HepG2 (cell line): Measurements from ENCODE around the gene TMBIM6. TPM values are rescaled to one million over a fixed set of nuclear protein-coding genes. Genes with fewer than 3 reads are reported as not detected.

Source experiments
- ATAC-seq: fragments of 200-7000 bp; cut with Tn5 transposase; 3 replicates; pipeline ENCODE4 v1.9.1; 2020; ENCODE audit warnings: mild to moderate bottlenecking, moderate library complexity
- BruUV-seq: library from RNA; stranded (reverse); fragments of 400-500 nt; replicated peaks from 2 replicates; lab custom pipeline; 2021; lab: Mats Ljungman, UMichigan
- CTCF ChIA-PET: fragments of 300-600 bp; formaldehyde crosslinking; extraction: SDS; loops from one replicate; lab custom pipeline; 2021; ENCODE audit warnings: low total read pairs, inconsistent platforms, low intra/inter-chr PET ratio; lab: Yijun Ruan, JAX
- POLR2A ChIA-PET: fragments of 350-600 bp; sonication (Branson Sonifier 250); formaldehyde crosslinking; loops from one replicate; lab custom pipeline; 2020; ENCODE audit warnings: antibody characterized with exemption, inconsistent platforms; lab: Yijun Ruan, JAX
- DNase-seq: peaks from one replicate; pipeline ENCODE4 v3.0.0-alpha.2; 2015; ENCODE audit warnings: low spot score
- FAIRE-seq: peaks from 3 replicates; lab custom pipeline; 2011; peaks lifted over from hg19 to GRCh38; lab: Jason Lieb, UNC
- H2AFZ ChIP-seq: one replicate; pipeline ENCODE4 v1.6.1; 2011; ENCODE audit warnings: low read length, inconsistent platforms
- H3K27ac ChIP-seq: fragments of 300-600 bp; 3 replicates; pipeline ENCODE4 v1.8.0; 2011; ENCODE audit warnings: mixed run types, mild to moderate bottlenecking, mixed read lengths, low read length, inconsistent platforms; ENCODE audit not compliant: insufficient read depth; ENCODE audit errors: extremely low read length
- H3K27me3 ChIP-seq, 2 experiments: fragments of 200-600 bp in 1 of 2; 2 replicates in 1 of 2; 3 replicates in 1 of 2; pipeline versions ENCODE4 v1.6.0 to v1.8.0; 2011; ENCODE audit warnings: low read length in 2 of 2, mild to moderate bottlenecking in 2 of 2, moderate library complexity in 2 of 2, inconsistent platforms in 1 of 2; ENCODE audit not compliant: insufficient read depth in 2 of 2, control insufficient read depth in 1 of 2
- H3K36me3 ChIP-seq, 2 experiments: fragments of 200-600 bp in 1 of 2; replicated peaks in 1 of 2; 2 replicates in 1 of 2; 3 replicates in 1 of 2; pipeline versions ENCODE4 v1.5.1 to v1.8.0; 2011; ENCODE audit warnings: low read length in 2 of 2, inconsistent platforms in 1 of 2; ENCODE audit not compliant: insufficient read depth in 2 of 2, control insufficient read depth in 1 of 2
- H3K4me1 ChIP-seq: 2 replicates; pipeline ENCODE4 v1.5.1; 2012; ENCODE audit warnings: low read length, inconsistent platforms; ENCODE audit not compliant: insufficient read depth
- H3K4me2 ChIP-seq: 2 replicates; pipeline ENCODE4 v1.6.0; 2011; ENCODE audit warnings: low read depth, low read length, inconsistent platforms
- H3K4me3 ChIP-seq, 3 experiments: fragments of 200-600 bp in 1 of 3; sonication (generic), shearing (Covaris generic) in 1 of 3; replicated peaks in 1 of 3; 2 replicates each; pipeline ENCODE4 v1.5.1; 2011 to 2016; ENCODE audit warnings: low read length in 3 of 3, inconsistent platforms in 2 of 3, low read depth in 2 of 3, mild to moderate bottlenecking in 2 of 3, control low read depth in 1 of 3, mixed read lengths in 1 of 3; ENCODE audit not compliant: insufficient read depth in 1 of 3
- H3K79me2 ChIP-seq: one replicate; pipeline ENCODE4 v1.6.1; 2011; ENCODE audit warnings: low read length, inconsistent platforms; ENCODE audit not compliant: insufficient read depth
- H3K9ac ChIP-seq: 2 replicates; pipeline ENCODE4 v1.6.0; 2011; ENCODE audit warnings: mild to moderate bottlenecking, low read depth, low read length, inconsistent platforms; ENCODE audit not compliant: insufficient read depth
- H3K9me3 ChIP-seq: 2 replicates; pipeline ENCODE4 v1.5.1; 2012; ENCODE audit warnings: mild to moderate bottlenecking, low read length
- H4K20me1 ChIP-seq: 2 replicates; pipeline ENCODE4 v1.6.0; 2011; ENCODE audit warnings: inconsistent platforms, mild to moderate bottlenecking, low read length, moderate library complexity; ENCODE audit not compliant: insufficient read depth
- CBX1 ChIP-seq: IDR thresholded peaks from one replicate; pipeline ENCODE4 v1.6.1; 2016; ENCODE audit warnings: antibody characterized with exemption, low read depth
- CHD4 ChIP-seq: fragments of 200-600 bp; sonication (generic); IDR thresholded peaks from 2 replicates; pipeline ENCODE4 v1.7.0; 2017; ENCODE audit warnings: mild to moderate bottlenecking, low read length, borderline replicate concordance
- CREB1 ChIP-seq, 2 experiments: fragments of 450-650 bp in 1 of 2; IDR thresholded peaks; 2 replicates each; pipeline ENCODE4 v1.6.1; 2016 to 2017; ENCODE audit warnings: control low read depth in 1 of 2, mild to moderate bottlenecking in 1 of 2, missing compliant biosample characterization in 1 of 2, missing genetic modification characterization in 1 of 2
- MYPOP ChIP-seq: sonication (generic); formaldehyde crosslinking; IDR thresholded peaks from 2 replicates; pipeline ENCODE4 v1.8.1; 2023; ENCODE audit warnings: mild to moderate bottlenecking, moderate library complexity, missing genetic modification reagents
- NFYB ChIP-seq: sonication (generic); formaldehyde crosslinking; IDR thresholded peaks from 2 replicates; pipeline ENCODE4 v1.4.0; 2020; ENCODE audit warnings: missing genetic modification reagents
- RERE ChIP-seq: IDR thresholded peaks from 2 replicates; pipeline ENCODE4 v1.6.1; 2016; ENCODE audit warnings: low read depth, missing genetic modification reagents, missing compliant biosample characterization
- ZNF318 ChIP-seq: sonication (generic); formaldehyde crosslinking; IDR thresholded peaks from 2 replicates; pipeline ENCODE4 v1.4.0; 2020; ENCODE audit warnings: mild to moderate bottlenecking, missing genetic modification reagents
- ZNF430 ChIP-seq: sonication (generic); formaldehyde crosslinking; IDR thresholded peaks from 2 replicates; pipeline ENCODE4 v1.9.0; 2021; ENCODE audit warnings: mild to moderate bottlenecking, missing genetic modification reagents
- ZNF782 ChIP-seq: sonication (generic); formaldehyde crosslinking; IDR thresholded peaks from 2 replicates; pipeline ENCODE4 v1.4.0; 2020; ENCODE audit warnings: missing genetic modification reagents, mild to moderate bottlenecking, borderline replicate concordance
- WGBS: methylation state at CpG from one replicate; pipeline ENCODE4 v1.1.6; 2017; ENCODE audit warnings: low lambda C conversion rate; 5-methylcytosine and 5-hydroxymethylcytosine counted together
- in situ Hi-C: cut with HindIII; loops from 2 replicates; pipeline ENCODE4 v1.10.0; 2017; ENCODE audit warnings: low pct_unique_long_range_greater_than_20kb; ENCODE audit not compliant: extremely low pct_ligation_motif_present
- intact Hi-C: fragments of 100-400 bp; cut with micrococcal nuclease; formaldehyde crosslinking; loops from one replicate; pipeline ENCODE4 v1.10.0; 2022; ENCODE audit not compliant: unreplicated experiment
- polyA plus RNA-seq, 8 experiments: library from polyadenylated mRNA; depleted of rRNA in 3 of 8; stranded (reverse) in 7 of 8; unstranded in 1 of 8; fragments of >200 nt; fragmentation: Illumina TruSeq in 4 of 8; extraction: Trizol in 4 of 8; gene quantifications; 2 replicates each; pipeline versions ENCODE4 v1.2.1 to v1.2.3, GENCODE V29; 2011 to 2016; ENCODE audit warnings: low read depth in 4 of 8, missing spikeins in 1 of 8, mixed read lengths in 1 of 8; ENCODE audit not compliant: insufficient read depth in 1 of 8
- total RNA-seq, 5 experiments: library from RNA; depleted of rRNA; stranded (reverse); fragments of >200 nt; fragmentation: Illumina TruSeq; extraction: Trizol; gene quantifications; 2 replicates each; pipeline ENCODE4 v1.2.3, GENCODE V29; 2016; ENCODE audit warnings: low read depth in 1 of 5

Gene TMBIM6
- total and polyA plus RNA-seq, 2 of the 13 experiments (the other 11 are each of a cell fraction or from before 2014, with no cell fraction given) = 412 to 468 TPM

GRCh38 chr12:49809381-49809905, 68.1 kb downstream of the TMBIM6 start:
- Histone ChIP-seq H3K79me2 (no peaks in the 10 kb centered on the region), H3K9me3 (no peaks in the 10 kb centered on the region), H3K4me3 (no peak overlapping the region), H3K4me2 (no peak overlapping the region), H3K27me3 (no peaks in the 10 kb centered on the region), H3K27ac (no peak overlapping the region)
- WGBS = 97% methylated on average over 3 of the region's 4 CpGs
- no peak for TF ChIP-seq CREB1 (IDR thresholded peaks at IDR 0.05)
- TF ChIP-seq CREB1 (CRISPR knock-in tag; IDR thresholded peaks at IDR 0.05) = no peak
- TF ChIP-seq RERE (CRISPR knock-in tag) = no peak
- TF ChIP-seq ZNF430 = no peak
- no peak for TF ChIP-seq MYPOP (CRISPR knock-in tag)
- no peak for TF ChIP-seq NFYB (CRISPR knock-in tag)
- no peak for TF ChIP-seq CHD4
- no peak for TF ChIP-seq ZNF318 (CRISPR knock-in tag)
- no peak for TF ChIP-seq CBX1
- TF ChIP-seq ZNF782 (CRISPR knock-in tag) = no peak
- TF ChIP-seq, all 625 proteins: peak for 0
- no peak overlapping the region for H3K9ac ChIP-seq
- no peak for FAIRE-seq
- ATAC-seq = no peak; the same call in 2 of the 3 replicates
- no peak overlapping the region for H2AFZ ChIP-seq
- ChIA-PET POLR2A (no interaction called here), CTCF (no interaction called here)
- H3K4me1 ChIP-seq = no peaks in the 10 kb centered on the region
- H3K36me3 ChIP-seq = peaks cover 5 to 19% of the 10 kb centered on the region in 2 experiments; a peak in 4 of 5 replicates
- DNase-seq = no peak
- intact Hi-C loops (no loop called here), in situ Hi-C loops (no loop called here)
- no TSS peak for BruUV-seq
- no peaks in the 10 kb centered on the region for H4K20me1 ChIP-seq
